LNCAP (cell line): ENCODE data around the gene VAMP3.

ENCODE experiments used
- TF ChIP-seq, protein P1 (sequence below): fragments of 450-650 bp; IDR thresholded peaks from 2 replicates; pipeline ENCODE4 v1.5.1; 2017; ENCODE audit warnings: mild to moderate bottlenecking

Gene VAMP3

DNA sequence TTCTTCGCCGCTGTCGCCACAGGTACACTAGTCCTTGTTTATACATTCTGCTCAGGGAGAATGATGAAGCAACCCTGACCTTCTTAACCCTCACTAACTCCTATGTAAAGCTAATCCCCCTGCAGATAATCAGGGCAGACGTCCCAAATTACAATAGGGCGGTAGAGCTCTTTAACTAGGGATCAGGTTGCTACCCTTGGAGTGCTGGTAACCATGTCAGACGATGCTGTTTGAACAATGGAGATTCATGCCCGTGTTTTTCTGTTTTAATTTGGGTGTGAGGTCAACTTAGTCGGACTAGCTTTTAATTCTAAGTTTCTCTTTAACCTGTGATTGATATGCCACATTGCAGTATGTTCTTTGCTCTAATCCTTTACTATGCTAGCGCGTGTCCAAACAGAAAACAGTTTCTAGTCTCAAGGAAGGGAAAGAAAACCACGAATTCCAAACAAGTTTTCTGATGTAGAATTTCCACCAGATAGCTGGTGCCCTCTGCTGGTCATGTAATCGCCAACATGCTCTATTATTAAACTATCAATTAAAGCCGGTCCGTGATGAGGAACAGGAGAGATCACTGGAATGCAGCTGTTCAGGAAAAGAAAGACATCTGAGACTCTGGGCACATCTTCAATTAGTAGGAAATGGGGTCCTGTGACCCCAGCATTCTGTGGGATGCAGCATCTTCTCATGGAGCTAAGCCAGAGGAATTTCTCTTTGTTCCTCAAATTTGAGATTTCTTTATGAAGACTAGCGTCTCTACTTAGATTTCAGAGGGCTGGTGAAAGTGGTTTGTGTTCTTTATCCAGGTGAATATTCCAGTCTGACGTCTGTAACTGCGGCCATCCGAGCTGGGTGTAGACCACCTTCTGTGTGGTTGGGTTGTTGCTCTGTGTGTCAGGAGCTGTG is 18.3 kb upstream of the VAMP3 start:
- TF ChIP-seq, protein P1, sequence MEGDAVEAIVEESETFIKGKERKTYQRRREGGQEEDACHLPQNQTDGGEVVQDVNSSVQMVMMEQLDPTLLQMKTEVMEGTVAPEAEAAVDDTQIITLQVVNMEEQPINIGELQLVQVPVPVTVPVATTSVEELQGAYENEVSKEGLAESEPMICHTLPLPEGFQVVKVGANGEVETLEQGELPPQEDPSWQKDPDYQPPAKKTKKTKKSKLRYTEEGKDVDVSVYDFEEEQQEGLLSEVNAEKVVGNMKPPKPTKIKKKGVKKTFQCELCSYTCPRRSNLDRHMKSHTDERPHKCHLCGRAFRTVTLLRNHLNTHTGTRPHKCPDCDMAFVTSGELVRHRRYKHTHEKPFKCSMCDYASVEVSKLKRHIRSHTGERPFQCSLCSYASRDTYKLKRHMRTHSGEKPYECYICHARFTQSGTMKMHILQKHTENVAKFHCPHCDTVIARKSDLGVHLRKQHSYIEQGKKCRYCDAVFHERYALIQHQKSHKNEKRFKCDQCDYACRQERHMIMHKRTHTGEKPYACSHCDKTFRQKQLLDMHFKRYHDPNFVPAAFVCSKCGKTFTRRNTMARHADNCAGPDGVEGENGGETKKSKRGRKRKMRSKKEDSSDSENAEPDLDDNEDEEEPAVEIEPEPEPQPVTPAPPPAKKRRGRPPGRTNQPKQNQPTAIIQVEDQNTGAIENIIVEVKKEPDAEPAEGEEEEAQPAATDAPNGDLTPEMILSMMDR, result peak; percentile 82

DNA sequence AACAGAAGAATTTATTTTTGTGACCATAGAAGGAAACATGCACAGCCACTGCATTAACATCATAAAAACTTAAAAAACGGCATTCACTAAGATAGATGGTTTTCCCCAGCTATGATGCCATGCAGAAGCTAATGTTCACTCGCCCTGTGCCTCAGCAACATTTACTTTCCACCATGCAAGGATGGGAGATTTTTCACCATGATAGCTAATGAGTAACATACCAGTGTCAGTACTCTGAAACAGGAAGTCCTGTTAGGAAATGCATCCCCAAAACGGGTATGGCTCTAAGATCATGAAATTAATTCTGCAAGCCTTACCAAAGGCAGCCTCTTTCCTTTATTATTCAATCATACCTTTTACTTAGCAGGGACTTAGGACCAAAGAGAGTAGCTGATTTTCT is 17.5 kb upstream of the VAMP3 start:
- TF ChIP-seq, protein P1, result no peak

DNA sequence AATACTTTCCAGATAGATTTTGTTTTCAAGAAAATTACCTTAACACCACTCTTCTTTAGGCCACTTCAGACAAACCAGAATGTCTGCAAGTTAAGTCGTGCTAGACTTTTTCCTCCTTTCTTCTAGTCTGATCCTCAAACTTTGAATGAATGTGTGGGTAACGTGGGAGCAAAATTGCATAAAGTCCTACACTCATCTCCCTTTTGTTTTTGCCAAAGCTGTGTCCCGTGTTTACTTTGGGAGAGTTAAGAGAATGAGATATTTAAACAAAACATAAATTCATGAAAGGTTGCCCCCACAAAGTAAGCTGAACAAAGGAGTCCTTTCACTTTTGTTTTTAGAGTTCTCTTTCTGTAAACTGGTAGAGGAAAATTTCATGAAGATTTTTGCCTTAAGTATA is 16.9 kb upstream of the VAMP3 start:
- TF ChIP-seq, protein P1, result no peak

DNA sequence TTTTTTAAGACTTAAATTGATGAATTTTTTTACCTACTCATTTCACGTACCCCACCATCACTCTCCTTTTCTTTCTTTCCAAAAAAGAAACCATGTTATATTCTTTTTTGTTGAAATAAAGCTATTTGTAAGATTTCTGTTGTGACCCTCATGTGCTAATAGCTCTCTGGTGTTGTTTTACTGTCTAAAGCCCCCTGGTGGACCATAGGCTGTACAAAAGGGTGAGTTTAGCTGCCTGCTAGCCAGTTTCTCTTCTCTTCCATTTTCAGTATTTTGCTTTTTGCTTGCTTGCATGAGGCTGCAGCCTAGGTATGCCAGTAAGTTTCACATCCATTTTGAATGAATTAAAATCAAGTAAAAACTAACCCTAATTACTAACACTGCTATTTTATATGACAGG is 15.6 kb upstream of the VAMP3 start:
- TF ChIP-seq, protein P1, result no peak

DNA sequence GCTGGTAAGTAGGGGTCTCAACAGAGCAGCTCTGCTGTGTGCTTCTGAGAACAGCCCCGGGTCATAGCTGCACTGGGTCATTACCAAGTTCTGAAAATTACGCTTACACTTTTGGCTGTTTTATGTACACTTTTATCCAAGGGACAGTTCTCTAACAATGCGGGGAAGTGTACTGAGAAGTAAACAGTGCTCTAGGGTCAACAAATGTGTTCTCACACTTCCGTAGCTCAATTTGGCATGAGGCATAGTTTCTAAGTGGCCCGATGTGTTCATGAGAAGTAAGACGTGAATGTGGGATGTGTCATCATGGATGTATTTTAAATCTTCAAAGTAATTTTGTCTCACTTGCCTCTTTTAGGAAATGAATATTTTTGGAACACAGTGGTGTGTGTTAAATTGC is 10.9 kb upstream of the VAMP3 start:
- TF ChIP-seq, protein P1, result no peak

DNA sequence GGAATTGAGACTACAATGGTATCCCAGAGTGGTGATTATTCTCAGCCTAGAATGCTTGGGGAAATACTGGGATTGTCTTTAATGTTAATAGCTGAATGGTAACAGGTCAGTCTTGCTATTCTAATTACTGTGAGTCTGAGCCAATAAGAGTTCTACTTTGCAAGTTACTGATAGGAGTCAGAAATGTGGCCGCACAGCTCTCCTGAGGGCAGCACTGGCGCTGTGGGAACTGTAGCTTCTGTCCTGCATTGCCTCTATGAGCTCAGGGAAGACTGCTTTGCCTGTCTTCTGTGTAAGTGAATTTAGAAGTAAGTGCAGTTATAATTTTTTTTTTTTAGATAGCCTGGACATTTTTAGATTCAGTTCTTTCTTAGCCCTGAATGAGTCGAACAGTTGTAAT is 10.0 kb upstream of the VAMP3 start:
- TF ChIP-seq, protein P1, result no peak

DNA sequence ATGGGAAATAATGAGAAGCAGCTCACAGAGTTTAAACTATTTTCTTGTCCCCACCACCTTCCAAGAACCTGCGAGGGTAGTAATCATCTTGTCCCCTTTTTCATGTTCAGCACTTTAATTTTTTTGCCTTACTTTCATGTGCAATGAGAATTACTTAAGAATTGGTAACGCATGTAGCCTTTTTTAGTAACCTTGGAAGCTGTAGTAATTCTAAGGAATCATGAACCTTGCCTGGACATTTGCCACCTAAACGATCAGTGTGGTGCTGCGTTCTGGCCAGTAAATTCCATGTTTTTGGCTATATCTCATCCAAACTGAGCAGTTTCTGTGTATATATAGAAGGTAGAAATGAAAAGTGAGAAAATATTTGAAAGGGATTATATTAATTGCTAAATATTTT is 3.9 kb upstream of the VAMP3 start:
- TF ChIP-seq, protein P1, result no peak
